ENCODE data around the gene LHFPL6. TPM values are rescaled to one million over a fixed set of nuclear protein-coding genes. Genes with fewer than 3 reads are reported as not detected.

The LHFPL6 gene
- total and polyA plus RNA-seq, 8 donors: 50.5 to 113 (median 80.2) TPM

GRCh38 chr13:39362652-39363381 is 240.2 kb downstream of the LHFPL6 start:
- peaks cover 0 to 3% of the 10 kb centered on the region in 2 donors for H3K4me1 ChIP-seq
- H3K4me3 ChIP-seq: no peak overlapping the region
- TF ChIP-seq CTCF (IDR thresholded peaks at IDR 0.05): no peak
- H3K27me3 ChIP-seq: no peaks in the 10 kb centered on the region
- DNase-seq: peak in 1 of 4 donors; percentile 19
- H3K9me3 ChIP-seq: peaks cover 0 to 3% of the 10 kb centered on the region in 2 donors
- no peak overlapping the region for H3K27ac ChIP-seq
- H3K36me3 ChIP-seq: no peaks in the 10 kb centered on the region
- intact Hi-C loops (cut with DNase I): no loop called here
- ATAC-seq: no peak

- H3K4me3 ChIP-seq: no peak overlapping the region
- no peaks in the 10 kb centered on the region for H3K36me3 ChIP-seq
- no peak for TF ChIP-seq CTCF (IDR thresholded peaks at IDR 0.05)
- no peaks in the 10 kb centered on the region for H3K27me3 ChIP-seq
- ATAC-seq: no peak
- no peak for DNase-seq
- intact Hi-C loops (cut with DNase I): no loop called here
- peaks cover 0 to 5% of the 10 kb centered on the region in 2 donors for H3K9me3 ChIP-seq
- no peak overlapping the region for H3K27ac ChIP-seq
- H3K4me1 ChIP-seq: no peaks in the 10 kb centered on the region
These were observed 249.0 kb downstream of the LHFPL6 start for GRCh38 chr13:39353988-39354387.

- H3K4me3 ChIP-seq: no peak overlapping the region
- ATAC-seq (no peak), DNase-seq (no peak)
- intact Hi-C loops (cut with DNase I): no loop called here
- H3K27ac ChIP-seq: peak overlapping the region in 1 of 2 donors; percentile 42
- TF ChIP-seq CTCF (IDR thresholded peaks at IDR 0.05): no peak
- no peaks in the 10 kb centered on the region for H3K4me1 ChIP-seq
- H3K36me3 ChIP-seq: no peaks in the 10 kb centered on the region
- H3K9me3 ChIP-seq: peaks cover 0 to 3% of the 10 kb centered on the region in 2 donors
- no peaks in the 10 kb centered on the region for H3K27me3 ChIP-seq
These were observed 252.5 kb downstream of the LHFPL6 start for GRCh38 chr13:39350461-39350881.

- Histone ChIP-seq H3K9me3 (no peaks in the 10 kb centered on the region), H3K36me3 (no peaks in the 10 kb centered on the region), H3K27me3 (no peaks in the 10 kb centered on the region), H3K4me3 (no peak overlapping the region), H3K27ac (no peak overlapping the region), H3K4me1 (no peaks in the 10 kb centered on the region)
- ATAC-seq (no peak), DNase-seq (no peak)
- intact Hi-C loops (cut with DNase I): no loop called here
- no peak for TF ChIP-seq CTCF (IDR thresholded peaks at IDR 0.05)
These were observed 253.5 kb downstream of the LHFPL6 start for GRCh38 chr13:39349391-39349960.
